ENCODE data around the gene ATP11B. TPM values are rescaled to one million over a fixed set of nuclear protein-coding genes. Genes with fewer than 3 reads are reported as not detected.

The ATP11B gene
- total and polyA plus RNA-seq, 5 donors from 2014 or later, result 26.8 to 151 (median 39.5) TPM

- peak in 2 of 3 donors; percentile 60 to 80 for DNase-seq
- H3K27ac ChIP-seq (ENCODE audit: insufficient read depth, low read length, poor library complexity, severe bottlenecking), result peak overlapping the region; percentile 52
- peak; percentile 72 to 73 for ATAC-seq (ENCODE audit: low read depth in 2 of 2)
Observed at GRCh38 chr3:182913889-182914288, 120.6 kb downstream of the ATP11B start.

GRCh38 chr3:182914341-182914740, 121.0 kb downstream of the ATP11B start:
- peak overlapping the region in 2 of 4 donors; percentile 53 to 56 for H3K4me3 Mint-ChIP-seq
- ATAC-seq (ENCODE audit: low read depth in 2 of 2), result no peak
- no peaks in the 10 kb centered on the region for H3K27me3 Mint-ChIP-seq
- peak in 1 of 3 donors; percentile 38 for DNase-seq
- H3K9me3 Mint-ChIP-seq, result no peaks in the 10 kb centered on the region
- H3K9me3 ChIP-seq (ENCODE audit: control insufficient read depth in 2 of 2, low read length in 2 of 2), result no peaks in the 10 kb centered on the region
- H3K36me3 ChIP-seq (ENCODE audit: control insufficient read depth, insufficient read depth, low read length), result peaks cover 10% of the 10 kb centered on the region
- H3K27ac ChIP-seq (ENCODE audit: insufficient read depth, low read length, poor library complexity, severe bottlenecking), result peak overlapping the region; percentile 52
- H3K27ac Mint-ChIP-seq, result peak overlapping the region; percentile 61 to 79 (median 62)
- H3K27me3 ChIP-seq (ENCODE audit: control insufficient read depth, insufficient read depth, low read length), result no peaks in the 10 kb centered on the region
- peaks cover 41 to 61% (median 45%) of the 10 kb centered on the region in 4 donors for H3K4me1 Mint-ChIP-seq
- H3K4me1 ChIP-seq (ENCODE audit: control insufficient read depth, insufficient read depth, low read length, poor library complexity, severe bottlenecking), result peaks cover 32% of the 10 kb centered on the region
- peak overlapping the region; percentile 69 for H3K4me3 ChIP-seq (ENCODE audit: low read depth, low read length)
- peaks cover 9% of the 10 kb centered on the region for H3K36me3 Mint-ChIP-seq

More at GRCh38 chr3:182913889-182914288, 120.6 kb downstream of the ATP11B start:
- Histone ChIP-seq H3K4me1 (ENCODE audit: control insufficient read depth, insufficient read depth, low read length, poor library complexity, severe bottlenecking) (peaks cover 32% of the 10 kb centered on the region), H3K4me3 (ENCODE audit: low read depth, low read length) (peak overlapping the region; percentile 69), H3K36me3 (ENCODE audit: control insufficient read depth, insufficient read depth, low read length) (peaks cover 10% of the 10 kb centered on the region), H3K27me3 (ENCODE audit: control insufficient read depth, insufficient read depth, low read length) (no peaks in the 10 kb centered on the region), H3K9me3 (ENCODE audit: control insufficient read depth in 2 of 2, low read length in 2 of 2) (no peaks in the 10 kb centered on the region)
- peak overlapping the region; percentile 20 to 89 (median 61) for H3K27ac Mint-ChIP-seq
- H3K9me3 Mint-ChIP-seq, result no peaks in the 10 kb centered on the region
- H3K4me1 Mint-ChIP-seq, result peaks cover 41 to 64% (median 47%) of the 10 kb centered on the region in 4 donors
- H3K4me3 Mint-ChIP-seq, result peak overlapping the region; percentile 6 to 53 (median 50)
- peaks cover 9% of the 10 kb centered on the region for H3K36me3 Mint-ChIP-seq
- no peaks in the 10 kb centered on the region for H3K27me3 Mint-ChIP-seq

DNA sequence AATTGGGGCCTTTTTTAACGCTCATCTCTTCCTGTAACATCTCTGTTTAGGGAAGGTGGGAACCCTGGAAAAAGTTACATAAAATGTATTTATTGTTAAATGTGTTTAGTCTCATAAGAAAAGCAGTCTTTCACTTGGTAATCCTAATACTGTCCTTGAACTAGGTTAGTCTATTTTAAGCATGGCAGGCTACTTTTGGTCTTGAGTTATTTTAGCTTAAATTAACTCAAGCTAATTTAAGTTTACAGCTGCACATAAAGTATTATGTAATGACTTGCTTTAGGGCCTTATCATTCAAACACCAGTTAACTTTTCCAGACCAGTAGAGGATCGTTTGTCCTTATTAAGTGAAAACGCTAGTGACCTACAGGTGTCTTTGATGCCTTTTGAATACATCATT, 123.8 kb downstream of the ATP11B start:
- no peak overlapping the region for H3K4me3 ChIP-seq (ENCODE audit: low read depth, low read length)
- no peak for DNase-seq
- H3K4me1 ChIP-seq (ENCODE audit: control insufficient read depth, insufficient read depth, low read length, poor library complexity, severe bottlenecking), result peaks cover 23% of the 10 kb centered on the region
- no peak overlapping the region for H3K27ac Mint-ChIP-seq
- H3K27me3 ChIP-seq (ENCODE audit: control insufficient read depth, insufficient read depth, low read length), result no peaks in the 10 kb centered on the region
- peaks cover 22% of the 10 kb centered on the region for H3K36me3 ChIP-seq (ENCODE audit: control insufficient read depth, insufficient read depth, low read length)
- no peak overlapping the region for H3K27ac ChIP-seq (ENCODE audit: insufficient read depth, low read length, poor library complexity, severe bottlenecking)
- peaks cover 25 to 36% (median 31%) of the 10 kb centered on the region in 4 donors for H3K4me1 Mint-ChIP-seq
- H3K27me3 Mint-ChIP-seq, result no peaks in the 10 kb centered on the region
- H3K36me3 Mint-ChIP-seq, result peaks cover 14% of the 10 kb centered on the region
- no peak overlapping the region for H3K4me3 Mint-ChIP-seq
- H3K9me3 ChIP-seq (ENCODE audit: control insufficient read depth in 2 of 2, low read length in 2 of 2), result no peaks in the 10 kb centered on the region
- no peaks in the 10 kb centered on the region for H3K9me3 Mint-ChIP-seq
- no peak for ATAC-seq (ENCODE audit: low read depth in 2 of 2)

DNA sequence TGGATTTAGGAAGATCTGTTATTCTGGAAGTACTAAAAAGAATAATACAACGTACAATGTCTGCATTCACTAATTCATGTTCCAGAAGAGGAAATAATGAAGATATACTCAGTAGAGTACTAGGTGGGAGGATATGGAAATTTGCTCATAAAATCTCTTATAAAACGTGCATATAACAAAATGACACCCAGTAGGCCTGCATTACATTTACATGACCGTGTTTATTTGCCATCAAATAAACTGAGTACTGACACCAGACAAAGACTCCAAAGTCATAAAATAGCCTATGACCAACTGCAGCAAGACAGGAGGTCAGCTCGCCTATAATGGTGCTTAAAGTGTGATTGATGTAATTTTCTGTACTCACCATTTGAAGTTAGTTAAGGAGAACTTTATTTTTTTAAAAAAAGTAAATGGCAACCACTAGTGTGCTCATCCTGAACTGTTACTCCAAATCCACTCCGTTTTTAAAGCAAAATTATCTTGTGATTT, 126.6 kb downstream of the ATP11B start:
- H3K4me1 ChIP-seq (ENCODE audit: control insufficient read depth, insufficient read depth, low read length, poor library complexity, severe bottlenecking), result peaks cover 5% of the 10 kb centered on the region
- H3K27me3 Mint-ChIP-seq, result no peaks in the 10 kb centered on the region
- no peak overlapping the region for H3K27ac ChIP-seq (ENCODE audit: insufficient read depth, low read length, poor library complexity, severe bottlenecking)
- peaks cover 22% of the 10 kb centered on the region for H3K36me3 ChIP-seq (ENCODE audit: control insufficient read depth, insufficient read depth, low read length)
- H3K36me3 Mint-ChIP-seq, result peaks cover 22% of the 10 kb centered on the region
- ATAC-seq (ENCODE audit: low read depth in 2 of 2) (no peak), DNase-seq (no peak)
- no peaks in the 10 kb centered on the region for H3K9me3 ChIP-seq (ENCODE audit: control insufficient read depth in 2 of 2, low read length in 2 of 2)
- H3K27me3 ChIP-seq (ENCODE audit: control insufficient read depth, insufficient read depth, low read length), result no peaks in the 10 kb centered on the region
- no peak overlapping the region for H3K27ac Mint-ChIP-seq
- H3K9me3 Mint-ChIP-seq, result no peaks in the 10 kb centered on the region
- H3K4me1 Mint-ChIP-seq, result peaks cover 10 to 11% (median 10%) of the 10 kb centered on the region in 4 donors
- H3K4me3 ChIP-seq (ENCODE audit: low read depth, low read length), result no peak overlapping the region
- H3K4me3 Mint-ChIP-seq, result no peak overlapping the region

GRCh38 chr3:182920515-182921084, 127.3 kb downstream of the ATP11B start:
- Histone ChIP-seq H3K9me3 (ENCODE audit: control insufficient read depth in 2 of 2, low read length in 2 of 2) (no peaks in the 10 kb centered on the region), H3K27me3 (ENCODE audit: control insufficient read depth, insufficient read depth, low read length) (no peaks in the 10 kb centered on the region), H3K27ac (ENCODE audit: insufficient read depth, low read length, poor library complexity, severe bottlenecking) (no peak overlapping the region), H3K4me3 (ENCODE audit: low read depth, low read length) (no peak overlapping the region), H3K4me1 (ENCODE audit: control insufficient read depth, insufficient read depth, low read length, poor library complexity, severe bottlenecking) (no peaks in the 10 kb centered on the region), H3K36me3 (ENCODE audit: control insufficient read depth, insufficient read depth, low read length) (peaks cover 22% of the 10 kb centered on the region)
- DNase-seq (no peak), ATAC-seq (ENCODE audit: low read depth in 2 of 2) (no peak)
- peak overlapping the region in 1 of 3 donors; percentile 52 for H3K27ac Mint-ChIP-seq
- no peaks in the 10 kb centered on the region for H3K27me3 Mint-ChIP-seq
- peaks cover 24% of the 10 kb centered on the region for H3K36me3 Mint-ChIP-seq
- H3K4me1 Mint-ChIP-seq, result peaks cover 3 to 7% (median 5%) of the 10 kb centered on the region in 4 donors
- no peaks in the 10 kb centered on the region for H3K9me3 Mint-ChIP-seq
- H3K4me3 Mint-ChIP-seq, result peak overlapping the region in 1 of 4 donors; percentile 47

DNA sequence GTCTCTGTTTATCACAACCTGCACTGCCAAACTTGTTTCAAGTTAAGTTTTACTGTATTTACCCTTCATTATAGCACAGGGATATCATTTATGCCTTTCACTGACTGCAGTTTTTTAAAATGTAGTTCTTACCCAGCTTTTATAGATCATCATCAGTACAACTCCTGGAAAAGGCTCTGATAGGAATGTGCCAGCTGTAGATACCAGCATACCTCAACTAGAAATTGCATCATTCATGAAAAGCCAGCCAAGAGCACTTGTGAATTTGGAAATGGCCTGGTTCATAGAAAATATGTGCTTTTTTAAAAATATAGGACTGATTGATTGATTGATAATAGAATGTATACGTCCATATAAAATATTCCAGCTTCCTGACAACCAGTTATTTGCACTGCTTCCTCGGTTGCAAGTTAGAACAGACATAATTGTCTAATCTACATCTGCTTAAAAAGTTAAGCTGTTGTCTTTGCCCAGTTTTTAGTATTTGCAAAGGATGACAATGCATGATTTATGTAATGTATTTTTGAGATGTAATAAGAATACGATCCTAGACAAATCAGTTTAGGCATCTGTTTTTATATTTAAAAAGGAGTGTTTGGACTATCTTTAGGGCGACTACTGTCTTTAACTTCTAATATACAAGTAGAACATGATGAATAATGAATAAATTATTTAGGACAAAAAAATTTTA, 128.5 kb downstream of the ATP11B start:
- Histone ChIP-seq H3K4me3 (ENCODE audit: low read depth, low read length) (no peak overlapping the region), H3K9me3 (ENCODE audit: control insufficient read depth in 2 of 2, low read length in 2 of 2) (no peaks in the 10 kb centered on the region), H3K27me3 (ENCODE audit: control insufficient read depth, insufficient read depth, low read length) (no peaks in the 10 kb centered on the region), H3K27ac (ENCODE audit: insufficient read depth, low read length, poor library complexity, severe bottlenecking) (no peak overlapping the region), H3K4me1 (ENCODE audit: control insufficient read depth, insufficient read depth, low read length, poor library complexity, severe bottlenecking) (no peaks in the 10 kb centered on the region), H3K36me3 (ENCODE audit: control insufficient read depth, insufficient read depth, low read length) (peaks cover 19% of the 10 kb centered on the region)
- H3K4me1 Mint-ChIP-seq, result peaks cover 5 to 10% (median 5%) of the 10 kb centered on the region in 4 donors
- no peak for ATAC-seq (ENCODE audit: low read depth in 2 of 2)
- H3K27ac Mint-ChIP-seq, result no peak overlapping the region
- no peak overlapping the region for H3K4me3 Mint-ChIP-seq
- H3K27me3 Mint-ChIP-seq, result no peaks in the 10 kb centered on the region
- peaks cover 0 to 10% (median 0%) of the 10 kb centered on the region in 7 donors for H3K9me3 Mint-ChIP-seq
- DNase-seq, result no peak
- peaks cover 25% of the 10 kb centered on the region for H3K36me3 Mint-ChIP-seq

DNA sequence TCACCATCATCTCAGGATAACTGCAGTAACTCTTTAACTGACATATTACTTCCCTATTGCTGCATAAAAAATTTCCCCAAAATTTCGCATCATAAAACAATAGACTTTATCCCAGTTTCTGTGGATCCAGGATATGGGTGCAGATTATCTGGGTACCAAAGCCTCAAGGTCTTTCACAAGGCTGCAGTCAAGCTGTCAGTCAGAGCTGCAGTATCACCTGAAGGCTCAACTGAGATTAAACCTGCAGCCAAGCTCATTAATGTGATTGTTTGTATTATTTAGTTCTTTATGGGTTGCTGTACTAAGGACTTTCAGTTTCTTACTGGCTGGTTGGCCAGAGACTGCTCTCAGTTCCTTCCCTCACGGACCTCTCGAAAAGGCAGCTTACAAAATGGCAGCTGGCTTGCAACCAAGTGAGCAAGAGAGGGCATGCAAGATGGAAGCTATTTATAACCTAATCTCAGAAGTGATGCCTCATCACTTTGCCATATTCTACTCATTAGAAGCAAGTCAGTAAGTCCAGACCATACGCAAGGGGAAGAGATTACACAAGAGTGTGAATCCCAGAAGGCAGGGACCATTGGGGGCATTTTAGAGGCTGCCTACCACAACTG, 132.1 kb downstream of the ATP11B start:
- DNase-seq, result no peak
- Mint-ChIP-seq H3K27ac (peak overlapping the region in 1 of 3 donors; percentile 60), H3K4me1 (peaks cover 2 to 20% (median 7%) of the 10 kb centered on the region in 4 donors), H3K9me3 (peaks cover 0 to 10% (median 2%) of the 10 kb centered on the region in 7 donors), H3K4me3 (no peak overlapping the region), H3K27me3 (no peaks in the 10 kb centered on the region), H3K36me3 (peaks cover 22% of the 10 kb centered on the region)
- peaks cover 7% of the 10 kb centered on the region for H3K36me3 ChIP-seq (ENCODE audit: control insufficient read depth, insufficient read depth, low read length)
- H3K4me3 ChIP-seq (ENCODE audit: low read depth, low read length), result no peak overlapping the region
- H3K9me3 ChIP-seq (ENCODE audit: control insufficient read depth in 2 of 2, low read length in 2 of 2), result no peaks in the 10 kb centered on the region
- no peaks in the 10 kb centered on the region for H3K4me1 ChIP-seq (ENCODE audit: control insufficient read depth, insufficient read depth, low read length, poor library complexity, severe bottlenecking)
- no peaks in the 10 kb centered on the region for H3K27me3 ChIP-seq (ENCODE audit: control insufficient read depth, insufficient read depth, low read length)
- no peak overlapping the region for H3K27ac ChIP-seq (ENCODE audit: insufficient read depth, low read length, poor library complexity, severe bottlenecking)
- ATAC-seq (ENCODE audit: low read depth in 2 of 2), result no peak
